ENCODE results near the gene OR6B3. TPM values are rescaled to one million over a fixed set of nuclear protein-coding genes. Genes with fewer than 3 reads are reported as not detected.
"Not testable (repeated sequence)": the region's sequence is repeated elsewhere in the genome, so short reads cannot be mapped to it uniquely, and the experiment has no call there.

OR6B3 gene
- total RNA-seq, 1 experiment from 2014 or later: not detected

DNA sequence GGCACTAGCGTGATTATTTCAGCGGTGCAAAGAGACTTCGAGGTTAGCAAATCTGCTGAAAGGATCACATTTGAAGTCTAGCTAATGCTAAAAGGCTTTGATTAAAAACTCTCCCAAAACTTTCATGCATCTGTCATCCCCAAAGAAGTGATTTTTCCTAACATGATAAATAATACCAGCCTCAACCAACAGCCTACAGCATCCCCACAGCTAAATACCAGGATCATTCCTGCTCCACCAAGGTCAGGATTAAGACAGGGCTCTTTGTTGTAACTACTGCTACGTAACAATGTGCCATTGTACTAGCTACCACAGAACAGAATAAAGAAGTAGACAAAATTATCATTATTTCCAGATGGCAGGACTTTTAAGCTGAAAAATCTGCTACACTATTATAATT, 1.6 kb downstream of the OR6B3 start:
- in situ Hi-C loops (cut with HindIII; ENCODE audit: low pct_unique_long_range_greater_than_20kb, low sequenced_read_pairs): no loop called here
- DNase-seq (ENCODE audit: low read depth, low spot score): peak; percentile 87

- no peak for DNase-seq (ENCODE audit: low read depth, low spot score)
- in situ Hi-C loops (cut with HindIII; ENCODE audit: low pct_unique_long_range_greater_than_20kb, low sequenced_read_pairs): no loop called here
Measured at GRCh38 chr2:240050278-240050677, 3.0 kb downstream of the OR6B3 start.

- DNase-seq (ENCODE audit: low read depth, low spot score): no peak
- in situ Hi-C loops (cut with HindIII; ENCODE audit: low pct_unique_long_range_greater_than_20kb, low sequenced_read_pairs): no loop called here
Measured at GRCh38 chr2:240048237-240048636, 5.1 kb downstream of the OR6B3 start.

DNA sequence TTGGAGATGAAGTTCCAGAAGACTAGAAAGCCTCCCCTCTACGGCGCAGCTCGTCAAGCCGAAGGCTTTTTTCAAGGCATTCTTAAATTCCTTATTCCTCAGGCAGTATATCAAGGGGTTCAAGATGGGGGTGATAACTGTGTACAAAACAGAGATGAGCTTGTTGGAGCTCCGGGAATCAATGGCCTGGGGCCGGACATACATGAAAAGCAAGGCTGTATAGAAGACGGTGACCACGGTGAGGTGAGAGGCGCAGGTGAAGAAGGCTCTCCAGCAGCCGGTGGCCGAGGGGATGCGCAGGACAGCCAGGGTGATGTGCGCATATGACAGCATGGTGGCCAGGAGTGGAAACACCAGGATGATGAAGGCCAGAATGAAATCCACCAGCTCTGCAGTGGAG, 8.2 kb downstream of the OR6B3 start:
- in situ Hi-C loops (cut with HindIII; ENCODE audit: low pct_unique_long_range_greater_than_20kb, low sequenced_read_pairs): no loop called here
- no peak for DNase-seq (ENCODE audit: low read depth, low spot score)

DNA sequence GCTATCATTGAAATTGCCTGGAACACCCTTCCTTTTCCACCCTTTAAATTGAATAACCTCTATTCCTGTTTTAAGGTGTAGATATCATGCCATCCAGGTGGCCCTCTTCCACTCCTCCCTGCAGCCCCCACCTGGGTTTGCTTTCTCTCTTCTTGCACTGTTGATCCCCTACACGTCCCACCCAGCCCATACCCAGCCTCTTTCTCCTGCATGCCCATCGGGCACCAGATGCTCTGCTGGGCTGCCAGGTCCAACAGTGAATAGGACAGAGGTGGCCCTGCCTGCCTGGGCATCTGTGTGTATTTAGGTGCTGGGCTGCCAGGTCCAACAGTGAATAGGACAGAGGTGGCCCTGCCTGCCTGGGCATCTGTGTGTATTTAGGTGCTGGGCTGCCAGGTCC, 9.2 kb downstream of the OR6B3 start:
- DNase-seq (ENCODE audit: low read depth, low spot score); in situ Hi-C loops (cut with HindIII; ENCODE audit: low pct_unique_long_range_greater_than_20kb, low sequenced_read_pairs): not testable (repeated sequence)

- in situ Hi-C loops (cut with HindIII; ENCODE audit: low pct_unique_long_range_greater_than_20kb, low sequenced_read_pairs): no loop called here
- no peak for DNase-seq (ENCODE audit: low read depth, low spot score)
Measured at GRCh38 chr2:240043279-240043989, 9.9 kb downstream of the OR6B3 start.

DNA sequence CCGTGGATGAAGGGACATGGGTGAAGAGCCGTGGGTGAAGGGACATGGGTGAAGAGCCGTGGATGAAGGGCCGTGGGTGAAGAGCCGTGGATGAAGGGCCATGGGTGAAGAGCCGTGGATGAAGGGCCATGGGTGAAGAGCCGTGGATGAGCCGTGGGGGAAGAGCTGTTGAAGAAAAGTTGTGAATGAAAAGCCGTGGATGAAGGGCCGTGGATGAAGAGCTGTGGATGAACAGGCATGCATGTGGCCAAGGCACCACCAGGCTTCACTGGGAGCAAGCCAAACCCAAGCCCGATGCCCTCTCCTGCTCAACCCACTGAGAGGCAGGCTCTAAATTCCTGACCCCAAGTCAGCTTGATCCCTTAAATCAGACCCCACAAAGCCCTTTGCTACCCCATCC, 10.6 kb downstream of the OR6B3 start:
- in situ Hi-C loops (cut with HindIII; ENCODE audit: low pct_unique_long_range_greater_than_20kb, low sequenced_read_pairs): no loop called here

GRCh38 chr2:240041363-240041762, 12.0 kb downstream of the OR6B3 start:
- in situ Hi-C loops (cut with HindIII; ENCODE audit: low pct_unique_long_range_greater_than_20kb, low sequenced_read_pairs): no loop called here
- DNase-seq (ENCODE audit: low read depth, low spot score): no peak

More for the DNA sequence above, 10.6 kb downstream of the OR6B3 start:
- no peak for DNase-seq (ENCODE audit: low read depth, low spot score)

DNA sequence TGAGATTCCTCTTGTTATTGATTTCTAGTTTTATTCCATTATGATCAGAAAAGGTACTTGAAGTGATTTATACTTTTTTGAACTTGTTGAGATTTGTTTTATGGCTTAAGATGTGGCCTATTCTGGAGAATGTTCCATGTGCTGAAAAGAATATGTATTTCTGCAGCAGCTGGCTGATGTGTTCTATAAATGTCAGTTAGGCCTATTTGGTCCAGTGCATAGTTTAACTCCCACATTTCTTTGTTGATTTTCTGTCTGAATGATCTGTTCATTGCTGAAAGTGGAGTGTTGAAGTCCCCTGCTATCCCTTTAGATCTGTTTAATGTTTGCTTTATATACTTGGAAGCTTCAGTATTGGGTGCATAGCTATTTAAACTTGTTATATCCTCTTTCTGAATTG, 16.0 kb downstream of the OR6B3 start:
- in situ Hi-C loops (cut with HindIII; ENCODE audit: low pct_unique_long_range_greater_than_20kb, low sequenced_read_pairs): no loop called here
- DNase-seq (ENCODE audit: low read depth, low spot score): no peak

DNA sequence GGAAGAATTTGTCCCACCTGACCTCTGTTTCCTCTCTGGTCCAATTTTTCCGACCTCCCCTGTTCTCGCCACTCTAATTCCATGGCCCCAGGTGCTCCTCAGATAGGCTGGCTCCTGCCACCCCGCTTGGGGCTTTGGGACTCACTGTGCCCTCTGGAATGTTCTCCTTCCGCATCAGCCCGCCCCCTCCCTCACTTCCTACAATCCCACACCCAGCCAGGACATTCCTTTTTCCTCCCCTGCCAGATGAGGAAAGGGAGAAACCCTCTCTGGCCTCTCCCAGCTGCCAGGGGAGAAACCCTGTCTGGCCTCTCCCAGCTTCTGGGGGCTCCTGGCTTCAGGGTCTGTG, 20.0 kb downstream of the OR6B3 start:
- in situ Hi-C loops (cut with HindIII; ENCODE audit: low pct_unique_long_range_greater_than_20kb, low sequenced_read_pairs): no loop called here
- no peak for DNase-seq (ENCODE audit: low read depth, low spot score)

- no peak for DNase-seq (ENCODE audit: low read depth, low spot score)
- in situ Hi-C loops (cut with HindIII; ENCODE audit: low pct_unique_long_range_greater_than_20kb, low sequenced_read_pairs): no loop called here
Measured at GRCh38 chr2:240032406-240033329, 20.7 kb downstream of the OR6B3 start.

GRCh38 chr2:240030379-240031094, 22.8 kb downstream of the OR6B3 start, which contains the start of gene OR6B2:
Gene OR6B2 (minus strand): TSS chr2:240030429. CDS start chr2:240030429, 0 bp downstream.
- no peak for DNase-seq (ENCODE audit: low read depth, low spot score)
- in situ Hi-C loops (cut with HindIII; ENCODE audit: low pct_unique_long_range_greater_than_20kb, low sequenced_read_pairs): no loop called here

- in situ Hi-C loops (cut with HindIII; ENCODE audit: low pct_unique_long_range_greater_than_20kb, low sequenced_read_pairs): no loop called here
- DNase-seq (ENCODE audit: low read depth, low spot score): peak; percentile 17
Measured at GRCh38 chr2:240024766-240025165, 28.6 kb downstream of the OR6B3 start.

DNA sequence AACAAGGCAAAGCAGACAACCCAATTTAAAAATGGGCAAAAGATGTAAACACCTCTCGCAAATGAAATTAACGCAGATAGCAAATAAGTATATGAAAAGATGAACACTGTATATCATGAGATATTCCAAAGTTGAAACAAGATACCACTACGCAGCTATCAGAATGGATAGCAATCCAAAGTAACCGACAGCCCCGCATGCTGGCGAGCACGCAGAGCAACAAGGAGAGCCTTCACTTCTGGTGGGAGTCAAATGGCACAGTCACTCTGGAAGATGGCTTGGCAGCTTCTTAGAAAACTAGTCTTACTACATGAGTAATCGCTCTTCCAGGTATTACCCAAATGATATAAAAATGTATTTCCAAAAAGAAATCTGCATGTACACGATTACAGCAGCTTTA, 29.5 kb downstream of the OR6B3 start:
- DNase-seq (ENCODE audit: low read depth, low spot score): peak; percentile 33
- in situ Hi-C loops (cut with HindIII; ENCODE audit: low pct_unique_long_range_greater_than_20kb, low sequenced_read_pairs): no loop called here

GRCh38 chr2:240021488-240022104, 31.7 kb downstream of the OR6B3 start:
- DNase-seq (ENCODE audit: low read depth, low spot score): peak; percentile 72
- in situ Hi-C loops (cut with HindIII; ENCODE audit: low pct_unique_long_range_greater_than_20kb, low sequenced_read_pairs): no loop called here

GRCh38 chr2:240018071-240018750, 35.1 kb downstream of the OR6B3 start:
- DNase-seq (ENCODE audit: low read depth, low spot score): no peak
- in situ Hi-C loops (cut with HindIII; ENCODE audit: low pct_unique_long_range_greater_than_20kb, low sequenced_read_pairs): no loop called here

GRCh38 chr2:240014327-240014726, 39.0 kb downstream of the OR6B3 start:
- in situ Hi-C loops (cut with HindIII; ENCODE audit: low pct_unique_long_range_greater_than_20kb, low sequenced_read_pairs): no loop called here
- DNase-seq (ENCODE audit: low read depth, low spot score): no peak
